H1 (cell line): ENCODE data around the gene RALY. TPM values are rescaled to one million over a fixed set of nuclear protein-coding genes. Genes with fewer than 3 reads are reported as not detected.

ENCODE experiments used
- CTCF ChIA-PET: fragments of 300-600 bp; sonication (Branson Sonifier 250); formaldehyde crosslinking; loops from one replicate; lab custom pipeline; 2021; ENCODE audit not compliant: partially characterized antibody; lab: Charles Lee
- POLR2A ChIA-PET: fragments of 300-600 bp; sonication (Branson Sonifier 250); formaldehyde crosslinking; loops from one replicate; lab custom pipeline; 2021; ENCODE audit warnings: inconsistent platforms; ENCODE audit not compliant: partially characterized antibody; lab: Charles Lee
- DNase-seq, 2 experiments: peaks; one replicate each; pipeline versions ENCODE4 v3.0.0 to v3.0.0-alpha.2; 2010 to 2022; ENCODE audit warnings: low spot score in 2 of 2, low read depth in 1 of 2, mixed read lengths in 1 of 2
- FAIRE-seq: peaks from 2 replicates; lab custom pipeline; 2011; peaks lifted over from hg19 to GRCh38; lab: Jason Lieb, UNC
- H2AFZ ChIP-seq: 2 replicates; pipeline ENCODE4 v1.8.1; 2012; ENCODE audit warnings: low read length, inconsistent platforms
- H2AK5ac ChIP-seq: 2 replicates; pipeline ENCODE4 v1.6.1; 2013; ENCODE audit warnings: low read depth, low read length
- H2BK120ac ChIP-seq: replicated peaks from 2 replicates; pipeline ENCODE3; 2013; ENCODE audit warnings: low read depth, low read length, inconsistent platforms
- H2BK12ac ChIP-seq: 2 replicates; pipeline ENCODE4 v1.6.1; 2013; ENCODE audit warnings: low read depth, low read length
- H2BK15ac ChIP-seq: 2 replicates; pipeline ENCODE4 v1.6.1; 2013; ENCODE audit warnings: low read length
- H2BK20ac ChIP-seq: 2 replicates; pipeline ENCODE4 v1.6.1; 2013; ENCODE audit warnings: low read length
- H2BK5ac ChIP-seq: 2 replicates; pipeline ENCODE4 v1.6.1; 2013; ENCODE audit warnings: low read depth, low read length
- H3K14ac ChIP-seq: 2 replicates; pipeline ENCODE4 v1.6.1; 2013; ENCODE audit warnings: inconsistent platforms; ENCODE audit not compliant: insufficient read length
- H3K18ac ChIP-seq: 2 replicates; pipeline ENCODE4 v1.6.1; 2013; ENCODE audit warnings: low read length; ENCODE audit errors: extremely low read depth
- H3K23ac ChIP-seq: 2 replicates; pipeline ENCODE4 v1.6.1; 2013; ENCODE audit warnings: inconsistent platforms; ENCODE audit not compliant: insufficient read length
- H3K23me2 ChIP-seq: 2 replicates; pipeline ENCODE4 v1.6.1; 2013; ENCODE audit warnings: low read depth, low read length
- H3K27ac ChIP-seq: 2 replicates; pipeline ENCODE4 v1.6.1; 2011; ENCODE audit warnings: low read depth, low read length, inconsistent platforms
- H3K27me3 ChIP-seq, 4 experiments: replicated peaks in 1 of 4; 1 replicate in 1 of 4; 2 replicates in 3 of 4; pipeline versions ENCODE4 v1.6.1 to v1.8.1; 2011 to 2013; ENCODE audit warnings: low read length in 3 of 4, mild to moderate bottlenecking in 3 of 4, inconsistent platforms in 2 of 4, mixed read lengths in 2 of 4, moderate library complexity in 1 of 4; ENCODE audit not compliant: control insufficient read depth in 3 of 4, insufficient read depth in 3 of 4; ENCODE audit errors: extremely low read depth in 1 of 4
- H3K36me3 ChIP-seq, 4 experiments: 2 replicates each; pipeline versions ENCODE4 v1.6.1 to v1.8.1; 2011 to 2013; ENCODE audit warnings: mild to moderate bottlenecking in 4 of 4, low read length in 3 of 4, moderate library complexity in 2 of 4, control low read depth in 1 of 4, inconsistent platforms in 1 of 4; ENCODE audit not compliant: insufficient read depth in 4 of 4, control insufficient read depth in 2 of 4
- H3K4ac ChIP-seq: replicated peaks from 2 replicates; pipeline ENCODE3; 2013; ENCODE audit warnings: low read length, low read depth, mixed read lengths, inconsistent platforms; ENCODE audit not compliant: insufficient read length
- H3K4me1 ChIP-seq, 4 experiments: replicated peaks in 1 of 4; 1 replicate in 1 of 4; 2 replicates in 3 of 4; pipeline versions ENCODE4 v1.6.1 to v1.8.1; 2011 to 2013; ENCODE audit warnings: low read length in 3 of 4, inconsistent platforms in 2 of 4, mixed read lengths in 1 of 4; ENCODE audit not compliant: insufficient read depth in 4 of 4, control insufficient read depth in 3 of 4
- H3K4me2 ChIP-seq, 2 experiments: 2 replicates each; pipeline versions ENCODE4 v1.6.1 to v1.8.1; 2011 to 2013; ENCODE audit warnings: low read depth in 2 of 2, low read length in 2 of 2, control low read depth in 1 of 2, inconsistent platforms in 1 of 2, mild to moderate bottlenecking in 1 of 2; ENCODE audit not compliant: insufficient read depth in 1 of 2
- H3K4me3 ChIP-seq, 4 experiments: fragments of 200-600, 300-600 bp in 1 of 4; sonication (generic), shearing (Covaris generic), sonication (Bioruptor Twin) in 1 of 4; 2 replicates each; pipeline versions ENCODE4 v1.5.1 to v1.8.1; 2011 to 2016; ENCODE audit warnings: low read length in 4 of 4, low read depth in 3 of 4, control low read depth in 2 of 4, inconsistent platforms in 2 of 4, mild to moderate bottlenecking in 2 of 4, mixed read lengths in 1 of 4, moderate library complexity in 1 of 4; ENCODE audit not compliant: insufficient read depth in 2 of 4; ENCODE audit errors: extremely low read depth in 1 of 4
- H3K56ac ChIP-seq: replicated peaks from 2 replicates; pipeline ENCODE3; 2013; ENCODE audit warnings: low read depth, mild to moderate bottlenecking, mixed read lengths, low read length, inconsistent platforms; ENCODE audit not compliant: insufficient read length
- H3K79me1 ChIP-seq: 2 replicates; pipeline ENCODE4 v1.6.1; 2013; ENCODE audit warnings: low read depth, low read length, control low read depth
- H3K79me2 ChIP-seq, 2 experiments: 2 replicates each; pipeline versions ENCODE4 v1.6.1 to v1.8.1; 2012 to 2013; ENCODE audit warnings: low read length in 2 of 2, mild to moderate bottlenecking in 2 of 2, inconsistent platforms in 1 of 2; ENCODE audit not compliant: insufficient read depth in 2 of 2, control insufficient read depth in 1 of 2
- H3K9ac ChIP-seq, 4 experiments: replicated peaks in 1 of 4; 1 replicate in 1 of 4; 2 replicates in 3 of 4; pipeline versions ENCODE4 v1.6.1 to v1.8.1; 2011 to 2013; ENCODE audit warnings: low read depth in 3 of 4, low read length in 3 of 4, control low read depth in 2 of 4, mild to moderate bottlenecking in 2 of 4, moderate library complexity in 2 of 4, inconsistent platforms in 1 of 4; ENCODE audit errors: extremely low read depth in 1 of 4
- H3K9me3 ChIP-seq, 2 experiments: 2 replicates each; pipeline versions ENCODE4 v1.6.1 to v1.8.1; 2012 to 2013; ENCODE audit warnings: mild to moderate bottlenecking in 2 of 2, moderate library complexity in 2 of 2, control low read depth in 1 of 2, inconsistent platforms in 1 of 2, low read depth in 1 of 2, low read length in 1 of 2, mixed read lengths in 1 of 2; ENCODE audit not compliant: insufficient read depth in 2 of 2
- H4K20me1 ChIP-seq, 2 experiments: replicated peaks in 1 of 2; 2 replicates each; pipeline versions ENCODE3 to v1.8.1; 2011 to 2013; ENCODE audit warnings: inconsistent platforms in 2 of 2, low read length in 2 of 2, mild to moderate bottlenecking in 1 of 2; ENCODE audit not compliant: insufficient read depth in 2 of 2, control insufficient read depth in 1 of 2
- H4K5ac ChIP-seq: 2 replicates; pipeline ENCODE4 v1.6.1; 2013; ENCODE audit warnings: low read length, low read depth, mixed read lengths, inconsistent platforms; ENCODE audit not compliant: insufficient read length
- H4K8ac ChIP-seq: 2 replicates; pipeline ENCODE4 v1.8.0; 2013; ENCODE audit warnings: mild to moderate bottlenecking, moderate library complexity, low read length, inconsistent platforms; ENCODE audit not compliant: insufficient read depth; ENCODE audit errors: extremely low read depth
- H4K91ac ChIP-seq: replicated peaks from 2 replicates; pipeline ENCODE3; 2013; ENCODE audit warnings: low read length, mixed read lengths, inconsistent platforms; ENCODE audit not compliant: insufficient read length
- KDM1A ChIP-seq: fragments of 200-600, 300-600 bp; sonication (generic); IDR thresholded peaks from 2 replicates; pipeline ENCODE4 v1.7.1; 2016; ENCODE audit warnings: mild to moderate bottlenecking, low read length, borderline replicate concordance
- WGBS, 2 experiments: shearing (Covaris generic) in 1 of 2; methylation state at CpG; one replicate each; pipeline versions ENCODE4 v1.1.6 to v1.1.7; 2013 to 2015; ENCODE audit warnings: low lambda C conversion rate in 2 of 2, mixed read lengths in 2 of 2, inconsistent platforms in 1 of 2, low coverage in 1 of 2, missing lambda C conversion rate in 1 of 2; ENCODE audit not compliant: insufficient replicate concordance in 2 of 2, insufficient coverage in 1 of 2, insufficient read length in 1 of 2; ENCODE audit errors: extremely low coverage in 1 of 2, missing lambda C conversion rate in 1 of 2; 5-methylcytosine and 5-hydroxymethylcytosine counted together
- polyA plus RNA-seq, 7 experiments: library from polyadenylated mRNA; depleted of rRNA in 3 of 7; stranded (reverse) in 5 of 7; unstranded in 2 of 7; fragments of >200 nt in 5 of 7; fragments of 200-250 nt in 2 of 7; gene quantifications; 1 replicate in 5 of 7; 2 replicates in 1 of 7; 4 replicates in 1 of 7; pipeline versions ENCODE4 v1.2.1 to v1.2.3, GENCODE V29; 2011 to 2013; ENCODE audit warnings: missing spikeins in 2 of 7, mixed read lengths in 2 of 7
- total RNA-seq: library from RNA; stranded (reverse); fragmentation: NEBNext Ultra II Directional; extraction: Animal tissue kit (Norgen Biotek cat#: 25700); gene quantifications from 2 replicates; pipeline ENCODE4 v1.2.1, GENCODE V29; 2021

RALY gene
- total and polyA plus RNA-seq, 2 of the 8 experiments (the other 6 are each of a cell fraction or from before 2014, with no cell fraction given) = 133 to 148 TPM

GRCh38 chr20:34068001-34068400, 74.3 kb downstream of the RALY start:
- Histone ChIP-seq H3K9me3 (no peaks in the 10 kb centered on the region), H3K23me2 (no peaks in the 10 kb centered on the region; the same call in 1 of the 2 replicates), H2AK5ac (no peak overlapping the region), H2BK20ac (no peak overlapping the region), H3K36me3 (peaks cover 0 to 5% (median 0%) of the 10 kb centered on the region in 4 experiments; a peak in 2 of 8 replicates), H2BK5ac (no peak overlapping the region), H4K91ac (no peak overlapping the region), H3K4ac (no peak overlapping the region), H4K20me1 (peaks cover 8 to 18% of the 10 kb centered on the region in 2 experiments), H3K56ac (no peak overlapping the region), H3K79me2 (peaks cover 0 to 30% of the 10 kb centered on the region in 2 experiments; a peak in 1 of 4 replicates), H3K4me1 (peaks cover 0 to 9% (median 5%) of the 10 kb centered on the region in 4 experiments; a peak in 5 of 7 replicates), H3K4me2 (no peak overlapping the region), H3K9ac (no peak overlapping the region), H3K79me1 (no peaks in the 10 kb centered on the region; the same call in 1 of the 2 replicates), H3K23ac (no peak overlapping the region), H2AFZ (no peak overlapping the region), H4K5ac (no peak overlapping the region), H3K4me3 (no peak overlapping the region), H2BK120ac (no peak overlapping the region), H4K8ac (no peak overlapping the region), H3K18ac (no peak overlapping the region), H2BK12ac (no peak overlapping the region), H3K14ac (no peak overlapping the region), H3K27me3 (no peaks in the 10 kb centered on the region), H2BK15ac (no peak overlapping the region)
- CTCF ChIA-PET = interaction anchor here (0.6 to 4.6 kb wide), 35 partner anchors 10 to 276 kb away, joined by 3 to 78 read pairs (median 7); no protein-coding TSS in a partner anchor
- FAIRE-seq (no peak), DNase-seq (no peak)
- 81% methylated on average over 1 of the region's 1 CpG; no CpG with 5 or more reads in 1 of the 2 experiments for WGBS, 2 experiments
- POLR2A ChIA-PET = interaction anchor here (0.6 to 2.7 kb wide), 9 partner anchors 10 to 75 kb away, joined by 3 to 14 read pairs (median 3); partner anchors contain the start of genes EIF2S2 and RALY
- no peak for TF ChIP-seq KDM1A
- TF ChIP-seq, all 59 proteins: peak for 0
- no peak overlapping the region; the same call in 1 of the 2 replicates for H3K27ac ChIP-seq
